ENCODE results near the gene MEP1B. TPM values are rescaled to one million over a fixed set of nuclear protein-coding genes. Genes with fewer than 3 reads are reported as not detected.

Gene MEP1B
- total and polyA plus RNA-seq, 2 donors (not counting 1 experiment from before 2014, with no cell fraction given), result 0.03 TPM; not detected in 1

GRCh38 chr18:32167980-32168730, 21.7 kb upstream of the MEP1B start:
- ChIA-PET CTCF (interaction anchor here (1.4 to 2.2 kb wide), 2 partner anchors 10 to 384 kb away, joined by 4 to 7 read pairs; no protein-coding TSS in a partner anchor), POLR2A (no interaction called here)
- H3K27ac ChIP-seq (ENCODE audit: low read length in 2 of 2), result no peak overlapping the region
- no peak overlapping the region for H3K4me3 Mint-ChIP-seq
- TF ChIP-seq EZH2 (IDR thresholded peaks at IDR 0.05; ENCODE audit: borderline replicate concordance, insufficient read depth, low read depth, low read length, poor library complexity, severe bottlenecking) (no peak), CTCF (IDR thresholded peaks at IDR 0.05) (no peak)
- ATAC-seq (ENCODE audit: low read depth) (no peak), DNase-seq (no peak)
- no peaks in the 10 kb centered on the region for H4K20me1 ChIP-seq (ENCODE audit: control insufficient read depth, insufficient read depth, low read length, poor library complexity, severe bottlenecking)
- intact Hi-C loops (cut with micrococcal nuclease), result no loop called here
- H3K27me3 ChIP-seq (replicated peaks in 1 of 4; ENCODE audit: control extremely low read depth in 1 of 4, control insufficient read depth in 3 of 4, insufficient read depth in 4 of 4, low read length in 3 of 4), result no peaks in the 10 kb centered on the region
- H3K9me3 Mint-ChIP-seq (ENCODE audit: insufficient read depth), result no peaks in the 10 kb centered on the region
- no peaks in the 10 kb centered on the region for H3K9me3 ChIP-seq (ENCODE audit: control extremely low read depth in 1 of 3, control insufficient read depth in 2 of 3, insufficient read depth in 1 of 3, low read length in 2 of 3)
- peaks cover 18% of the 10 kb centered on the region for H3K27me3 Mint-ChIP-seq
- H3K4me1 Mint-ChIP-seq, result no peaks in the 10 kb centered on the region
- no peak overlapping the region for H3K4me2 ChIP-seq (replicated peaks; ENCODE audit: low read depth, low read length, poor library complexity, severe bottlenecking)
- no peak overlapping the region for H3K9ac ChIP-seq (ENCODE audit: low read length)
- H3K4me3 ChIP-seq (ENCODE audit: control extremely low read depth in 1 of 5, extremely low read depth in 1 of 5, insufficient read depth in 1 of 5, low read depth in 2 of 5, low read length in 4 of 5), result no peak overlapping the region
- no peak overlapping the region for H2AFZ ChIP-seq (ENCODE audit: insufficient read depth, low read depth, low read length, poor library complexity, severe bottlenecking)
- no peaks in the 10 kb centered on the region for H3K36me3 ChIP-seq (replicated peaks in 1 of 2; ENCODE audit: control extremely low read depth in 1 of 2, control insufficient read depth in 1 of 2, extremely low read depth in 1 of 2, insufficient read depth in 2 of 2, low read length in 1 of 2)
- WGBS (ENCODE audit: insufficient coverage), result 100% methylated on average over 2 of the region's 3 CpGs
- H3K79me2 ChIP-seq (ENCODE audit: control insufficient read depth, insufficient read depth, low read length), result no peaks in the 10 kb centered on the region
- no peaks in the 10 kb centered on the region for H3K4me1 ChIP-seq (ENCODE audit: control insufficient read depth in 2 of 2, insufficient read depth in 2 of 2, low read length in 2 of 2)
- no peak overlapping the region for H3K27ac Mint-ChIP-seq

DNA sequence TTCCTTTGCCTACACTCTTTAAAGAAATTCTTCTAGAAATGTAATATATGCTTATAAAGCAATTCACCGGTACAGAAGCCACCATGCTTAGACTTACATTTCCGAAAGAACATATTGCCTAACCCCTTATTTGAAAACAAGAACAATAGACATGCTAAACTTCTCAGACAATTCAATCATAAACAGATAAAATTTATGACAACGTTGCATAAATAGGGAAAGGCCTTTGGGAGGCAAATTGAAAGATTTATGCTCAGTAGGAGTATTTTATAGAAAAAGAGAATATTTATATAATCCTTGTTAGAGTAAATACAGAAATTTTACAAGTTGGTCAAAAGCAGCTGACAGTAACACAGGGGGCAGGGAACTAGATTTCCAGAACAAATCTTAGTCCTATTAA, 16.2 kb upstream of the MEP1B start:
- CTCF ChIA-PET, result no interaction called here
- Histone ChIP-seq H3K4me1 (ENCODE audit: control insufficient read depth in 2 of 2, insufficient read depth in 2 of 2, low read length in 2 of 2) (no peaks in the 10 kb centered on the region), H3K27ac (ENCODE audit: low read length in 2 of 2) (no peak overlapping the region), H3K4me2 (replicated peaks; ENCODE audit: low read depth, low read length, poor library complexity, severe bottlenecking) (no peak overlapping the region), H4K20me1 (ENCODE audit: control insufficient read depth, insufficient read depth, low read length, poor library complexity, severe bottlenecking) (no peaks in the 10 kb centered on the region), H3K9me3 (ENCODE audit: control extremely low read depth in 1 of 3, control insufficient read depth in 2 of 3, insufficient read depth in 1 of 3, low read length in 2 of 3) (no peaks in the 10 kb centered on the region), H3K4me3 (ENCODE audit: control extremely low read depth in 1 of 5, extremely low read depth in 1 of 5, insufficient read depth in 1 of 5, low read depth in 2 of 5, low read length in 4 of 5) (no peak overlapping the region), H2AFZ (ENCODE audit: insufficient read depth, low read depth, low read length, poor library complexity, severe bottlenecking) (no peak overlapping the region), H3K79me2 (ENCODE audit: control insufficient read depth, insufficient read depth, low read length) (no peaks in the 10 kb centered on the region), H3K27me3 (replicated peaks in 1 of 4; ENCODE audit: control extremely low read depth in 1 of 4, control insufficient read depth in 3 of 4, insufficient read depth in 4 of 4, low read length in 3 of 4) (no peaks in the 10 kb centered on the region), H3K36me3 (replicated peaks in 1 of 2; ENCODE audit: control extremely low read depth in 1 of 2, control insufficient read depth in 1 of 2, extremely low read depth in 1 of 2, insufficient read depth in 2 of 2, low read length in 1 of 2) (no peaks in the 10 kb centered on the region), H3K9ac (ENCODE audit: low read length) (no peak overlapping the region)
- H3K9me3 Mint-ChIP-seq (ENCODE audit: insufficient read depth), result peaks cover 2% of the 10 kb centered on the region
- H3K27me3 Mint-ChIP-seq, result peaks cover 18% of the 10 kb centered on the region
- no peak for TF ChIP-seq CTCF (IDR thresholded peaks at IDR 0.05)
- TF ChIP-seq EZH2 (IDR thresholded peaks at IDR 0.05; ENCODE audit: borderline replicate concordance, insufficient read depth, low read depth, low read length, poor library complexity, severe bottlenecking), result no peak
- no peak for ATAC-seq (ENCODE audit: low read depth)
- H3K4me1 Mint-ChIP-seq, result no peaks in the 10 kb centered on the region
- intact Hi-C loops (cut with micrococcal nuclease), result no loop called here
- no peak for DNase-seq
- no peak overlapping the region for H3K4me3 Mint-ChIP-seq
- no CpG with 5 or more reads among the region's 3 CpGs for WGBS (ENCODE audit: insufficient coverage)
- POLR2A ChIA-PET, result no interaction called here
- no peak overlapping the region for H3K27ac Mint-ChIP-seq

Measured in B cell (primary cell).